Esophagus muscularis mucosa (tissue), 4 donors: ENCODE results near the gene SYT17.

Source experiments
- EP300 ChIP-seq: sonication (generic); formaldehyde crosslinking; IDR thresholded peaks from one replicate; pipeline ENCODE4 v1.6.1; 2017; ENCODE audit warnings: antibody characterized with exemption
- POLR2A ChIP-seq: fragments of 450-650 bp; IDR thresholded peaks from one replicate; pipeline ENCODE4 v1.6.1; 2017; ENCODE audit warnings: antibody characterized with exemption, moderate library complexity, mild to moderate bottlenecking, low read depth
- POLR2AphosphoS5 ChIP-seq, 2 donors: sonication (generic); formaldehyde crosslinking; IDR thresholded peaks; one replicate each; pipeline ENCODE4 v1.6.1; 2017; ENCODE audit warnings: antibody characterized with exemption in 2 of 2
- TF ChIP-seq, protein P1 (sequence below), 3 experiments: fragments of 200-600 bp in 2 of 3; fragments of 450-650 bp in 1 of 3; sonication (generic) in 2 of 3; IDR thresholded peaks; one replicate each; pipeline ENCODE4 v1.5.1; 2017 to 2019; ENCODE audit warnings: antibody characterized with exemption in 3 of 3, mild to moderate bottlenecking in 2 of 3, moderate library complexity in 1 of 3

DNA sequence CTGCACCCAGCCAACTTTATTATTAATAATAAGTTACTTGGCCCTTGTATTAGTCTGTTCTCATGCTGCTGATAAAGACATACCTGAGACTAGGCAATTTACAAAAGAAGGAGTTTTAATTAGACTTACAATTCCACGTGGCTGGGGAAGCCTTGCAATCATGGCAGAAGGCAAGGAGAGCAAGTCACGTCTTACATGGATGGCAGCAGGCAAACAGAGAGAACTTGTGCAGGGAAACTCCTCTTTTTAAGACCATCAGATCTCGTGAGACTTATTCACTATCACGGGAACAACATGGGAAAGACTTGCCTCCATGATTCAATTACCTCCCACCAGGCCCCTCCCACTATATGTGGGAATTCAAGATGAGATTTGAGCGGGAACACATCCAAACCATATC is 47.7 kb downstream of the SYT17 start:
- no peak for TF ChIP-seq POLR2A
- TF ChIP-seq, protein P1, sequence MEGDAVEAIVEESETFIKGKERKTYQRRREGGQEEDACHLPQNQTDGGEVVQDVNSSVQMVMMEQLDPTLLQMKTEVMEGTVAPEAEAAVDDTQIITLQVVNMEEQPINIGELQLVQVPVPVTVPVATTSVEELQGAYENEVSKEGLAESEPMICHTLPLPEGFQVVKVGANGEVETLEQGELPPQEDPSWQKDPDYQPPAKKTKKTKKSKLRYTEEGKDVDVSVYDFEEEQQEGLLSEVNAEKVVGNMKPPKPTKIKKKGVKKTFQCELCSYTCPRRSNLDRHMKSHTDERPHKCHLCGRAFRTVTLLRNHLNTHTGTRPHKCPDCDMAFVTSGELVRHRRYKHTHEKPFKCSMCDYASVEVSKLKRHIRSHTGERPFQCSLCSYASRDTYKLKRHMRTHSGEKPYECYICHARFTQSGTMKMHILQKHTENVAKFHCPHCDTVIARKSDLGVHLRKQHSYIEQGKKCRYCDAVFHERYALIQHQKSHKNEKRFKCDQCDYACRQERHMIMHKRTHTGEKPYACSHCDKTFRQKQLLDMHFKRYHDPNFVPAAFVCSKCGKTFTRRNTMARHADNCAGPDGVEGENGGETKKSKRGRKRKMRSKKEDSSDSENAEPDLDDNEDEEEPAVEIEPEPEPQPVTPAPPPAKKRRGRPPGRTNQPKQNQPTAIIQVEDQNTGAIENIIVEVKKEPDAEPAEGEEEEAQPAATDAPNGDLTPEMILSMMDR (IDR thresholded peaks at IDR 0.05): no peak
- TF ChIP-seq POLR2AphosphoS5 (IDR thresholded peaks at IDR 0.05): no peak
- TF ChIP-seq EP300: no peak
